Fibroblast of mammary gland (primary cell): ENCODE results near the gene TBPL1.
A peak's percentile ranks its signal among the peaks of the same experiment; 100 is the strongest.

Source experiments
- DNase-seq: peaks from one replicate; pipeline ENCODE4 v3.0.0-alpha.2; 2010; ENCODE audit warnings: low read depth
- H3K4me3 ChIP-seq: 2 replicates; pipeline ENCODE4 v1.5.1; 2011; ENCODE audit warnings: low read depth, mild to moderate bottlenecking, low read length, moderate library complexity; ENCODE audit not compliant: control insufficient read depth
- CTCF ChIP-seq: conservative IDR thresholded peaks from 2 replicates; pipeline ENCODE4 v1.5.1; 2011; ENCODE audit warnings: low read depth, low read length, inconsistent platforms; ENCODE audit not compliant: control insufficient read depth, insufficient read depth

The TBPL1 gene

GRCh38 chr6:133939778-133940667, 13.0 kb upstream of the TBPL1 start:
- TF ChIP-seq CTCF = no peak
- DNase-seq = no peak
- no peak overlapping the region for H3K4me3 ChIP-seq

GRCh38 chr6:133945158-133945557, 7.9 kb upstream of the TBPL1 start:
- TF ChIP-seq CTCF = no peak
- no peak for DNase-seq
- H3K4me3 ChIP-seq = no peak overlapping the region

- TF ChIP-seq CTCF = no peak
- no peak overlapping the region for H3K4me3 ChIP-seq
These were observed 5.6 kb upstream of the TBPL1 start for GRCh38 chr6:133947302-133947900.

GRCh38 chr6:133948472-133948871, 4.6 kb upstream of the TBPL1 start:
- no peak for TF ChIP-seq CTCF
- DNase-seq = no peak
- H3K4me3 ChIP-seq = no peak overlapping the region

More at GRCh38 chr6:133947302-133947900, 5.6 kb upstream of the TBPL1 start:
- no peak for DNase-seq

- peak overlapping the region; percentile 88 for H3K4me3 ChIP-seq
- TF ChIP-seq CTCF = no peak
- DNase-seq = no peak
These were observed 1.8 kb upstream of the TBPL1 start for GRCh38 chr6:133951227-133951626.

- peak; percentile 22 for TF ChIP-seq CTCF
- peak overlapping the region; percentile 88 for H3K4me3 ChIP-seq
- peak; percentile 76 for DNase-seq
These were observed 876 bp upstream of the TBPL1 start for GRCh38 chr6:133951881-133952814.
